OCI-M2 (cell line): Measurements from ENCODE around the gene PNLDC1.

Source experiments
- DNase-seq: peaks from one replicate; lab custom pipeline; 2025; ENCODE audit not compliant: unreplicated experiment; lab: John Stamatoyannopoulos, UW

PNLDC1 gene

GRCh38 chr6:159800141-159800865 is at the start of gene PNLDC1:
PNLDC1 (plus strand) TSS chr6:159800276; CDS start chr6:159800308, 32 bp downstream.
- DNase-seq, result no peak

- no peak for DNase-seq
Observed at GRCh38 chr6:159751448-159751847, 48.6 kb upstream of the PNLDC1 start.

- no peak for DNase-seq
Observed at GRCh38 chr6:159753081-159753872, 46.8 kb upstream of the PNLDC1 start.

GRCh38 chr6:159754401-159754800 is 45.7 kb upstream of the PNLDC1 start:
- no peak for DNase-seq

GRCh38 chr6:159754959-159755914 is 44.8 kb upstream of the PNLDC1 start:
- no peak for DNase-seq

GRCh38 chr6:159756508-159756907 is 43.6 kb upstream of the PNLDC1 start:
- DNase-seq, result no peak

GRCh38 chr6:159758031-159759001 is 41.8 kb upstream of the PNLDC1 start:
- DNase-seq, result no peak

- DNase-seq, result no peak
Observed at GRCh38 chr6:159759645-159760044, 40.4 kb upstream of the PNLDC1 start.

- no peak for DNase-seq
Observed at GRCh38 chr6:159760602-159761057, 39.4 kb upstream of the PNLDC1 start.

- DNase-seq, result no peak
Observed at GRCh38 chr6:159761129-159761872, 38.8 kb upstream of the PNLDC1 start.

- peak; percentile 65 for DNase-seq
Observed at GRCh38 chr6:159761873-159762680, 38.0 kb upstream of the PNLDC1 start, which contains the start of gene ACAT2. ACAT2 (plus strand) TSS chr6:159762045; CDS start chr6:159762088, 43 bp downstream.

- no peak for DNase-seq
Observed at GRCh38 chr6:159762681-159763293, 37.3 kb upstream of the PNLDC1 start.

- no peak for DNase-seq
Observed at GRCh38 chr6:159766906-159767305, 33.2 kb upstream of the PNLDC1 start.

- DNase-seq, result no peak
Observed at GRCh38 chr6:159769470-159769869, 30.6 kb upstream of the PNLDC1 start.

- no peak for DNase-seq
Observed at GRCh38 chr6:159772196-159772595, 27.9 kb upstream of the PNLDC1 start.

- no peak for DNase-seq
Observed at GRCh38 chr6:159777240-159777904, 22.7 kb upstream of the PNLDC1 start.

GRCh38 chr6:159778131-159778530 is 21.9 kb upstream of the PNLDC1 start:
- no peak for DNase-seq
